HEK293 (cell line): ENCODE results near the gene WWOX.
A peak's percentile ranks its signal among the peaks of the same experiment; 100 is the strongest.

Source experiments
- CTCF ChIA-PET: fragments of 350-600 bp; formaldehyde crosslinking; extraction: SDS; loops from one replicate; lab custom pipeline; 2021; ENCODE audit warnings: antibody characterized with exemption; lab: Yijun Ruan, JAX
- POLR2A ChIA-PET: fragments of 300-600 bp; formaldehyde crosslinking; extraction: SDS; loops from one replicate; lab custom pipeline; 2020; ENCODE audit warnings: antibody characterized with exemption, inconsistent platforms; lab: Yijun Ruan, JAX
- H3K27ac ChIP-seq: fragments of 200-500 bp; sonication (Bioruptor generic); 2 replicates; pipeline ENCODE4 v1.5.1; 2014; ENCODE audit warnings: low read depth, low read length, control low read depth, inconsistent platforms; ENCODE audit errors: extremely low read depth
- H3K36me3 ChIP-seq, 2 experiments: fragments of 200-500 bp in 1 of 2; sonication (Bioruptor generic) in 1 of 2; 1 replicate in 1 of 2; 2 replicates in 1 of 2; pipeline ENCODE4 v1.5.1; 2014 to 2017; ENCODE audit warnings: inconsistent platforms in 2 of 2, low read length in 2 of 2; ENCODE audit not compliant: control insufficient read depth in 2 of 2, insufficient read depth in 1 of 2
- H3K4me1 ChIP-seq: fragments of 200-500 bp; sonication (Bioruptor generic); 2 replicates; pipeline ENCODE4 v1.5.1; 2014; ENCODE audit warnings: mild to moderate bottlenecking, low read length, inconsistent platforms; ENCODE audit not compliant: control insufficient read depth, insufficient read depth
- H3K4me3 ChIP-seq: 2 replicates; pipeline ENCODE4 v1.5.1; 2011; ENCODE audit warnings: low read depth, mild to moderate bottlenecking, control low read depth, low read length, moderate library complexity
- H3K9me3 ChIP-seq: fragments of 200-500 bp; sonication (Bioruptor generic); 2 replicates; pipeline ENCODE4 v1.5.1; 2014; ENCODE audit warnings: low read depth, low read length, inconsistent platforms; ENCODE audit not compliant: control insufficient read depth, insufficient read depth
- GLI4 ChIP-seq: fragments of 450-650 bp; formaldehyde crosslinking; IDR thresholded peaks from 2 replicates; pipeline ENCODE4 v1.5.1; 2016; ENCODE audit warnings: missing biosample characterization, missing genetic modification characterization
- KLF7 ChIP-seq: fragments of 450-650 bp; formaldehyde crosslinking; IDR thresholded peaks from 2 replicates; pipeline ENCODE4 v1.5.1; 2016; ENCODE audit warnings: missing biosample characterization, missing genetic modification characterization, borderline replicate concordance
- KLF8 ChIP-seq: fragments of 450-650 bp; formaldehyde crosslinking; IDR thresholded peaks from 2 replicates; pipeline ENCODE4 v1.5.1; 2016; ENCODE audit warnings: missing biosample characterization, missing genetic modification characterization
- SETDB1 ChIP-seq: IDR thresholded peaks from one replicate; pipeline ENCODE4 v1.6.1; 2017; ENCODE audit warnings: mild to moderate bottlenecking, low read length, moderate library complexity, mixed read lengths; ENCODE audit not compliant: insufficient read length
- ZBTB20 ChIP-seq: fragments of 450-650 bp; formaldehyde crosslinking; IDR thresholded peaks from 2 replicates; pipeline ENCODE4 v1.5.1; 2016; ENCODE audit warnings: missing biosample characterization, missing genetic modification characterization
- ZBTB48 ChIP-seq: fragments of 450-650 bp; formaldehyde crosslinking; IDR thresholded peaks from 2 replicates; pipeline ENCODE4 v1.5.1; 2016; ENCODE audit warnings: missing biosample characterization, missing genetic modification characterization
- ZFP41 ChIP-seq: fragments of 450-650 bp; formaldehyde crosslinking; IDR thresholded peaks from 2 replicates; pipeline ENCODE4 v1.5.1; 2016; ENCODE audit warnings: missing biosample characterization, missing genetic modification characterization, borderline replicate concordance
- ZIC2 ChIP-seq: fragments of 450-650 bp; formaldehyde crosslinking; IDR thresholded peaks from 2 replicates; pipeline ENCODE4 v1.5.1; 2016; ENCODE audit warnings: missing biosample characterization, missing genetic modification characterization
- ZNF2 ChIP-seq: fragments of 450-650 bp; formaldehyde crosslinking; IDR thresholded peaks from 2 replicates; pipeline ENCODE4 v1.5.1; 2016; ENCODE audit warnings: missing biosample characterization, missing genetic modification characterization
- ZNF211 ChIP-seq: fragments of 450-650 bp; formaldehyde crosslinking; IDR thresholded peaks from 2 replicates; pipeline ENCODE4 v1.5.1; 2016; ENCODE audit warnings: low read depth, missing biosample characterization, missing genetic modification characterization
- ZNF214 ChIP-seq: fragments of 450-650 bp; formaldehyde crosslinking; IDR thresholded peaks from 2 replicates; pipeline ENCODE4 v1.5.1; 2017; ENCODE audit warnings: missing biosample characterization, mild to moderate bottlenecking, missing genetic modification characterization, borderline replicate concordance
- ZNF248 ChIP-seq: fragments of 450-650 bp; formaldehyde crosslinking; IDR thresholded peaks from 2 replicates; pipeline ENCODE4 v1.5.1; 2017; ENCODE audit warnings: missing biosample characterization, missing genetic modification characterization
- ZNF311 ChIP-seq: fragments of 450-650 bp; formaldehyde crosslinking; IDR thresholded peaks from 2 replicates; pipeline ENCODE4 v1.5.1; 2017; ENCODE audit warnings: missing biosample characterization, missing genetic modification characterization, borderline replicate concordance
- ZNF350 ChIP-seq: fragments of 450-650 bp; formaldehyde crosslinking; IDR thresholded peaks from 2 replicates; pipeline ENCODE4 v1.5.0; 2017; ENCODE audit warnings: missing biosample characterization, mild to moderate bottlenecking, missing genetic modification characterization
- ZNF354C ChIP-seq: fragments of 450-650 bp; formaldehyde crosslinking; IDR thresholded peaks from 2 replicates; pipeline ENCODE4 v1.5.1; 2016; ENCODE audit warnings: missing biosample characterization, missing genetic modification characterization, low read depth, borderline replicate concordance
- ZNF394 ChIP-seq: fragments of 450-650 bp; formaldehyde crosslinking; IDR thresholded peaks from 2 replicates; pipeline ENCODE4 v1.5.1; 2016; ENCODE audit warnings: missing biosample characterization, missing genetic modification characterization, mild to moderate bottlenecking, moderate library complexity, borderline replicate concordance
- ZNF510 ChIP-seq: fragments of 450-650 bp; formaldehyde crosslinking; IDR thresholded peaks from 2 replicates; pipeline ENCODE4 v1.5.1; 2018; ENCODE audit warnings: mild to moderate bottlenecking, missing genetic modification characterization, missing biosample characterization; ENCODE audit not compliant: insufficient replicate concordance
- ZNF514 ChIP-seq: fragments of 450-650 bp; formaldehyde crosslinking; IDR thresholded peaks from 2 replicates; pipeline ENCODE4 v1.5.1; 2016; ENCODE audit warnings: missing biosample characterization, missing genetic modification characterization
- ZNF521 ChIP-seq: fragments of 450-650 bp; formaldehyde crosslinking; IDR thresholded peaks from 2 replicates; pipeline ENCODE4 v1.5.1; 2017; ENCODE audit warnings: missing biosample characterization, mild to moderate bottlenecking, missing genetic modification characterization
- ZNF558 ChIP-seq: fragments of 450-650 bp; formaldehyde crosslinking; IDR thresholded peaks from 2 replicates; pipeline ENCODE4 v1.5.1; 2016; ENCODE audit warnings: missing biosample characterization, missing genetic modification characterization
- ZNF560 ChIP-seq: fragments of 450-650 bp; formaldehyde crosslinking; IDR thresholded peaks from 2 replicates; pipeline ENCODE4 v1.5.1; 2017; ENCODE audit warnings: missing biosample characterization, missing genetic modification characterization, borderline replicate concordance
- ZNF580 ChIP-seq: fragments of 450-650 bp; formaldehyde crosslinking; IDR thresholded peaks from 2 replicates; pipeline ENCODE4 v1.5.1; 2016; ENCODE audit warnings: missing biosample characterization, missing genetic modification characterization
- ZNF610 ChIP-seq: fragments of 450-650 bp; formaldehyde crosslinking; IDR thresholded peaks from 2 replicates; pipeline ENCODE4 v1.5.1; 2016; ENCODE audit warnings: missing biosample characterization, missing genetic modification characterization, borderline replicate concordance
- ZNF621 ChIP-seq: fragments of 450-650 bp; formaldehyde crosslinking; IDR thresholded peaks from 2 replicates; pipeline ENCODE4 v1.5.1; 2017; ENCODE audit warnings: missing biosample characterization, missing genetic modification characterization
- ZNF660 ChIP-seq: fragments of 450-650 bp; IDR thresholded peaks from 2 replicates; pipeline ENCODE4 v1.5.1; 2018; ENCODE audit warnings: missing biosample characterization, mild to moderate bottlenecking, missing genetic modification characterization
- ZNF747 ChIP-seq: fragments of 450-650 bp; formaldehyde crosslinking; IDR thresholded peaks from 2 replicates; pipeline ENCODE4 v1.5.1; 2016; ENCODE audit warnings: missing biosample characterization, missing genetic modification characterization
- ZNF792 ChIP-seq: fragments of 450-650 bp; formaldehyde crosslinking; IDR thresholded peaks from 2 replicates; pipeline ENCODE4 v1.5.1; 2016; ENCODE audit warnings: missing biosample characterization, missing genetic modification characterization
- ZSCAN23 ChIP-seq: fragments of 450-650 bp; formaldehyde crosslinking; IDR thresholded peaks from 2 replicates; pipeline ENCODE4 v1.5.1; 2016; ENCODE audit warnings: missing biosample characterization, missing genetic modification characterization
- TF ChIP-seq, protein P1 (sequence below): fragments of 450-650 bp; formaldehyde crosslinking; IDR thresholded peaks from 2 replicates; pipeline ENCODE4 v1.5.1; 2017; ENCODE audit warnings: missing biosample characterization, missing genetic modification characterization
- TF ChIP-seq, protein P2 (sequence below): fragments of 450-650 bp; formaldehyde crosslinking; IDR thresholded peaks from 2 replicates; pipeline ENCODE4 v1.5.0; 2017; ENCODE audit warnings: missing biosample characterization, missing genetic modification characterization, borderline replicate concordance

Gene WWOX

DNA sequence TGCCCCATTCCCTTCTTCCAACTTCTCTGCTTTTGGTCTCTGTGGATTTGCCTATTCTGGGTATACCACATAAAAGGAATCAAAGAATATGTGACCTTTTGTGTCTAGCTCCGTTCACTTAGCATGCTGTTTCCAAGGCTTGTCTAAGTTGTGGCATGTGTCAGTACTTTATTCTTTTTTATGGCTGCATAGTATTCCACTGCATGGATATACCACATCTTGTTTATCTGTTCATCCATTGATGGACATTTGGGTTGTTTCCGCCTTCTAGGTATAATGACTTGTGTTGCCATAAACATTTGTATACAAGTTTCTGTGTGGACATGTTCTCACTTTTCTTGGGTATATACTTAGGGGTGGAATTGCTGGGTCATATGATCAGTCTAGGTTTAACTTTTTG lies 1068.4 kb downstream of the WWOX start (continued):
- TF ChIP-seq ZNF510 (tag by site-specific recombination) (no peak), GLI4 (tag by site-specific recombination) (no peak), SETDB1 (peak; percentile 57), KLF7 (tag by site-specific recombination) (no peak), ZNF747 (tag by site-specific recombination) (no peak), ZNF580 (tag by site-specific recombination) (peak; percentile 76; the same call in 1 of the 2 replicates), ZNF354C (tag by site-specific recombination) (no peak), ZNF350 (tag by site-specific recombination) (no peak)

- ChIA-PET CTCF (no interaction called here), POLR2A (no interaction called here)
- no peak overlapping the region for H3K27ac ChIP-seq
- no peaks in the 10 kb centered on the region for H3K9me3 ChIP-seq
- H3K4me3 ChIP-seq, result no peak overlapping the region
- no peaks in the 10 kb centered on the region for H3K36me3 ChIP-seq
- TF ChIP-seq ZFP41 (tag by site-specific recombination), result no peak
- TF ChIP-seq ZSCAN23 (tag by site-specific recombination), result no peak
- TF ChIP-seq ZNF514 (tag by site-specific recombination), result no peak
- TF ChIP-seq SETDB1, result no peak
- TF ChIP-seq ZNF248 (tag by site-specific recombination), result no peak
- H3K4me1 ChIP-seq, result peaks cover 6% of the 10 kb centered on the region; the same call in 1 of the 2 replicates
These were observed 1068.9 kb downstream of the WWOX start for GRCh38 chr16:79168321-79168720.

- TF ChIP-seq ZNF394 (tag by site-specific recombination) (no peak), ZNF610 (tag by site-specific recombination) (no peak), ZNF211 (no peak), ZIC2 (tag by site-specific recombination) (no peak), ZNF560 (tag by site-specific recombination) (no peak), ZNF2 (no peak), ZNF521 (tag by site-specific recombination) (no peak), ZNF621 (tag by site-specific recombination) (no peak), ZNF792 (tag by site-specific recombination) (no peak), ZBTB48 (tag by site-specific recombination) (no peak), ZBTB20 (tag by site-specific recombination) (no peak), KLF8 (tag by site-specific recombination) (no peak), ZNF558 (no peak), ZNF660 (tag by site-specific recombination) (no peak), ZNF311 (tag by site-specific recombination) (no peak), ZNF214 (no peak)
- TF ChIP-seq, protein P1, sequence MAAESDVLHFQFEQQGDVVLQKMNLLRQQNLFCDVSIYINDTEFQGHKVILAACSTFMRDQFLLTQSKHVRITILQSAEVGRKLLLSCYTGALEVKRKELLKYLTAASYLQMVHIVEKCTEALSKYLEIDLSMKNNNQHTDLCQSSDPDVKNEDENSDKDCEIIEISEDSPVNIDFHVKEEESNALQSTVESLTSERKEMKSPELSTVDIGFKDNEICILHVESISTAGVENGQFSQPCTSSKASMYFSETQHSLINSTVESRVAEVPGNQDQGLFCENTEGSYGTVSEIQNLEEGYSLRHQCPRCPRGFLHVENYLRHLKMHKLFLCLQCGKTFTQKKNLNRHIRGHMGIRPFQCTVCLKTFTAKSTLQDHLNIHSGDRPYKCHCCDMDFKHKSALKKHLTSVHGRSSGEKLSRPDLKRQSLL (tag by site-specific recombination), result no peak
- TF ChIP-seq, protein P2, sequence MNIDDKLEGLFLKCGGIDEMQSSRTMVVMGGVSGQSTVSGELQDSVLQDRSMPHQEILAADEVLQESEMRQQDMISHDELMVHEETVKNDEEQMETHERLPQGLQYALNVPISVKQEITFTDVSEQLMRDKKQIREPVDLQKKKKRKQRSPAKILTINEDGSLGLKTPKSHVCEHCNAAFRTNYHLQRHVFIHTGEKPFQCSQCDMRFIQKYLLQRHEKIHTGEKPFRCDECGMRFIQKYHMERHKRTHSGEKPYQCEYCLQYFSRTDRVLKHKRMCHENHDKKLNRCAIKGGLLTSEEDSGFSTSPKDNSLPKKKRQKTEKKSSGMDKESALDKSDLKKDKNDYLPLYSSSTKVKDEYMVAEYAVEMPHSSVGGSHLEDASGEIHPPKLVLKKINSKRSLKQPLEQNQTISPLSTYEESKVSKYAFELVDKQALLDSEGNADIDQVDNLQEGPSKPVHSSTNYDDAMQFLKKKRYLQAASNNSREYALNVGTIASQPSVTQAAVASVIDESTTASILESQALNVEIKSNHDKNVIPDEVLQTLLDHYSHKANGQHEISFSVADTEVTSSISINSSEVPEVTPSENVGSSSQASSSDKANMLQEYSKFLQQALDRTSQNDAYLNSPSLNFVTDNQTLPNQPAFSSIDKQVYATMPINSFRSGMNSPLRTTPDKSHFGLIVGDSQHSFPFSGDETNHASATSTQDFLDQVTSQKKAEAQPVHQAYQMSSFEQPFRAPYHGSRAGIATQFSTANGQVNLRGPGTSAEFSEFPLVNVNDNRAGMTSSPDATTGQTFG (tag by site-specific recombination), result no peak
- H3K27ac ChIP-seq, result no peak overlapping the region
- H3K4me3 ChIP-seq, result no peak overlapping the region
- H3K4me1 ChIP-seq, result peaks cover 6% of the 10 kb centered on the region; the same call in 1 of the 2 replicates
- POLR2A ChIA-PET, result no interaction called here
- H3K36me3 ChIP-seq, result no peaks in the 10 kb centered on the region
- CTCF ChIA-PET, result no interaction called here
- H3K9me3 ChIP-seq, result no peaks in the 10 kb centered on the region
These were observed 1069.8 kb downstream of the WWOX start for GRCh38 chr16:79169239-79169638.
